Mesodermal cell (in vitro differentiated cells): ENCODE measurements around the gene MACROD2.

ENCODE experiments used
- H3K27ac ChIP-seq: 2 replicates; pipeline ENCODE4 v1.7.0; 2013; ENCODE audit warnings: mild to moderate bottlenecking, low read depth, low read length, moderate library complexity; ENCODE audit not compliant: severe bottlenecking
- H3K36me3 ChIP-seq: 2 replicates; pipeline ENCODE4 v1.7.1; 2013; ENCODE audit warnings: mild to moderate bottlenecking, low read length, moderate library complexity; ENCODE audit not compliant: control insufficient read depth, insufficient read depth
- H3K4me1 ChIP-seq: one replicate; pipeline ENCODE4 v1.7.1; 2013; ENCODE audit warnings: mild to moderate bottlenecking, low read length; ENCODE audit not compliant: insufficient read depth, control insufficient read depth, poor library complexity, severe bottlenecking
- H3K4me3 ChIP-seq: 2 replicates; pipeline ENCODE4 v1.7.0; 2013; ENCODE audit warnings: low read length, control low read depth, mild to moderate bottlenecking; ENCODE audit not compliant: insufficient read depth, poor library complexity, severe bottlenecking; ENCODE audit errors: extremely low read depth
- H3K9me3 ChIP-seq: 2 replicates; pipeline ENCODE4 v1.7.1; 2013; ENCODE audit warnings: mild to moderate bottlenecking, low read length, moderate library complexity; ENCODE audit not compliant: control insufficient read depth
- WGBS, 2 experiments: methylation state at CpG; one replicate each; pipeline ENCODE4 v1.1.5; 2013; ENCODE audit warnings: missing lambda C conversion rate in 2 of 2; ENCODE audit not compliant: insufficient coverage in 2 of 2; 5-methylcytosine and 5-hydroxymethylcytosine counted together

MACROD2 gene

DNA sequence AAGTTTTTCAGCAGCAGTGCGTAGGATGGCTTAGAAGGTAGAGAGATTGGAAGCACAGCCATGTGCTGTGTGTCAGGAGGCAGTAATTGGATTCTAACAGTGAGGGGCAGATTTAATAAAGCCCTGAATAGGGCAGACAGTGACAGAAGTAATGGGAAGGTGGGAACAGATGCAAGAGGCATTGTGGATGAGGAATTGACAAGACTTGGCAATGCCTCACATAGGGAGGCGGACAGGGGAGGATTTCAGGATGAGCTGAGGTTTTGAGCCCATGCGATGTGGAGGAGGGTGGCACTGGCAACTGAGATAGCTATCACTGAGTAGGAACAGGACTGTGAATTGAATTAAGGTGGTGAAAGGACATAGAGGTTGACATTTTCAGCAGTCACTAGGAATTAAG is 604.3 kb downstream of the MACROD2 start:
- H3K4me1 ChIP-seq: no peaks in the 10 kb centered on the region
- no peaks in the 10 kb centered on the region for H3K9me3 ChIP-seq
- WGBS, 2 experiments: 76 to 78% methylated on average over 3 of the region's 3 CpGs
- H3K27ac ChIP-seq: no peak overlapping the region
- H3K4me3 ChIP-seq: no peak overlapping the region
- no peaks in the 10 kb centered on the region for H3K36me3 ChIP-seq

DNA sequence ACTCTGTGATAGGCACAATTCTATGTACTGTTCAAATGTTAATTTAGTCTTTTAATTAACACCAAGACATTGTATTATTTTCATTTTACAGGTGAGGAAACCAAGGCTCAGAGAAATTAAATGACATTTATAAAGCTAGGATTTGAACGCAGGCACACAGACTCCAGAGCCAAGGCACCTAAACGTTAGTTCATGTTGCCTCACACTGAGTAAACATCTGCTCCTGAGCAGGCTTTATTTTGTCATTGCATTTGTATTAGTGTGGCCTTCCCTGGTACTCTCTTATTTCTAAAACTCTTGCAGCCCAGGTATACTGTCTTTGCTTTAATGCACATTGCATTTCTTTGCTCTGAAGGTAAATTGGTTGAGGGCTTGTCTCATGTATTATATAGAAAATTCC is 605.2 kb downstream of the MACROD2 start:
- no peak overlapping the region for H3K4me3 ChIP-seq
- H3K36me3 ChIP-seq: no peaks in the 10 kb centered on the region
- H3K27ac ChIP-seq: no peak overlapping the region
- WGBS, 2 experiments: 100% methylated on average over 2 of the region's 2 CpGs
- no peaks in the 10 kb centered on the region for H3K4me1 ChIP-seq
- H3K9me3 ChIP-seq: no peaks in the 10 kb centered on the region

DNA sequence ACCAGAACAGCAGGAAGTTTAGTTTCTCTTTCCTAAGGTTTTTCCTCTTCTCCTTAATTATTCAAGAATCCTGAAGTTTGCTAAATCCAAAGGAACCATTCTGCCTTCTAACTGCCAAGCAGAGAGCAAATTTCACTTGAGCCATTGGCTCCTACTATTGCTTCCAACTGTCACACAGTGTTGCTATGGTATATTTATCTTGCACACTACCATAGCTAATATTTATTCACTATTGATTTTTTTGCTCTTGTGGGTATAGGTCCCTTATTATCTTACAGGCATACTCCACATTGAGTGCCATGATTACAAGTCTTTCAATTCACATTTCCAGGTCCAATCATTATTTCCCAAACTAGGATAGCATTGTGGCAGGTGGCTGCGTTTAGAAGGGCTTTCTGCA is 608.8 kb downstream of the MACROD2 start:
- H3K9me3 ChIP-seq: no peaks in the 10 kb centered on the region
- no peak overlapping the region for H3K4me3 ChIP-seq
- H3K4me1 ChIP-seq: no peaks in the 10 kb centered on the region
- H3K27ac ChIP-seq: no peak overlapping the region
- H3K36me3 ChIP-seq: no peaks in the 10 kb centered on the region
- 80% methylated on average over 1 of the region's 1 CpG; no CpG with 5 or more reads in 1 of the 2 experiments for WGBS, 2 experiments

DNA sequence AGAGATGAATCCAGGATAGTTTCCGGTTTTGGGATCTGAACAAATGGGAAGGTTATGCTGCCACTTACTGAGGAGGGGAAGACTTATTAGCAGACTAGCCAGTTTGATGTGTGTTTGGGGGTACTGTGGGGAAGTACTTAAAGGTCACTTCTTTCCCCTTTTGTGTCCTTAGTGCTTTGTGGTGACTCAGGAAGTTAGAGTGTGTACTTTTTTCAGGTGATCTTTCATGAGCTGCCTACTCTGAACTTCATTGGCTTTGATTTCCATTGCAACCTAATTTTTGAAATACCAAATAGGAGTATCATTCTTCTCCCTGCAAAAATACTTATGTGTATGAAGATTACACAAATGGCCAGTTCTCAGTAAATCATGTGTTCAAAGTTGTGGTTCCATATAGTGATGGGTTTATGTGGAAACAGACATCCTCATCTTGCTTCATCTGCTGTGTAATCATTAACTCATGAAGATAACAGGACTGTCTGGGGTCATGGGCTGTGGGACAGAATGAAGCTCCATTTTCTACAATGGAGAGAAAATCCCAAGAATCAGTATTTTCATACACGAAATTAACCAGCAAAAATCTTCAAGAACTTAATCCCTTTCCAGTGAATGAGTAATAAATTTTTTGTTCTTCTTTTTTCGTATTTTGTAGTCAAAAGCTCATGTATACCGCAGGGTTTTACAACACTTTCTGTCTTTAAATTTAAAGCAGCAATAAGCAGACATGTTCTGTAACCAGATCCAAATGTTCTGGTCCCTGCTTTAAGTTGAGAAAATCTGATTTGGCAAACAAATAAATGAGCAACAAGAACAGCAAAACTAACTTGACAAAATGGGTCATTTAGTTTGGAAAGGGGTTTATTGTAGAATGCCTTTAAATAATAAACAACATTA is 614.3 kb downstream of the MACROD2 start:
- 93 to 100% methylated on average over 1 to 3 of the region's 4 CpGs for WGBS, 2 experiments
- no peaks in the 10 kb centered on the region for H3K36me3 ChIP-seq
- H3K27ac ChIP-seq: no peak overlapping the region
- H3K4me1 ChIP-seq: no peaks in the 10 kb centered on the region
- no peak overlapping the region for H3K4me3 ChIP-seq
- peaks cover 2% of the 10 kb centered on the region for H3K9me3 ChIP-seq

DNA sequence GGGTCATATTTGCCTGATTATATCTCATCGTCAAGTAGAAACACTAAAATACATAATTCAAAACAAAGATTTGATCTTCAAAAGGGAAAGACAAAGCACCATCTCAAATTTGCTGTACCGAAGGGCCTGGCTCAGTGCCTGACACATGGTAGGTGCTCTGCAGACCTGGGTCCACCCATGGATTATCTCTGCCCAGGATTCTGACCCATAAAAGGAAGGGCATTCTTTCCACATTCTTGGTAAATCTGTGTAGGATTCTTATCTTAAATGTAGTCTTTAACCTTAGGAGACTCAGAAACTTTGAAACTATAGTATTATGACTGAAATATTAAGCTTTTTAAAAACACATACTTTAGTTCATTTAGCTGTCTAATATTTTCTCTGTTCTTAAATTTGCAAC is 616.2 kb downstream of the MACROD2 start:
- peaks cover 4% of the 10 kb centered on the region for H3K9me3 ChIP-seq
- H3K27ac ChIP-seq: no peak overlapping the region
- H3K4me1 ChIP-seq: no peaks in the 10 kb centered on the region
- 80 to 83% methylated on average over 1 of the region's 2 CpGs for WGBS, 2 experiments
- no peak overlapping the region for H3K4me3 ChIP-seq
- H3K36me3 ChIP-seq: no peaks in the 10 kb centered on the region

DNA sequence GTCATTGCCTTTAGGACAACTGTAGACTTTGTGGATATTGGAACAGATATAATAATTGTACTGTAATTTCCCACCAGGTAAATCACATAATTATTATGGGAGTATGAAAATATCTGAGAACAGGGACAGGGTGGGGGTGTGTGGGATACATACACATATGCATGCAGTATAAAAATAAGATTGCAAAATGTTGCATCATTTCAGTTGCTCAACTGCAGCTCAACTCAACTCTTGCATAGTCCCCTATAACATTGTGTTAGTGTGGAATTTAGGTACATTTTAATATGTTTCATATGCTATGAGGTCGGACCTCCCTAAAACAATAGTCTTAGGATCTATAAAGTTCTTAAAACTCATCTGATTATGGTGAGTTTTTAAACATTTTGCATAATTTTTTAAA is 617.1 kb downstream of the MACROD2 start:
- H3K9me3 ChIP-seq: peaks cover 4% of the 10 kb centered on the region
- H3K36me3 ChIP-seq: no peaks in the 10 kb centered on the region
- no peak overlapping the region for H3K27ac ChIP-seq
- no peak overlapping the region for H3K4me3 ChIP-seq
- no CpG with 5 or more reads among the region's 1 CpG for WGBS, 2 experiments
- no peaks in the 10 kb centered on the region for H3K4me1 ChIP-seq

DNA sequence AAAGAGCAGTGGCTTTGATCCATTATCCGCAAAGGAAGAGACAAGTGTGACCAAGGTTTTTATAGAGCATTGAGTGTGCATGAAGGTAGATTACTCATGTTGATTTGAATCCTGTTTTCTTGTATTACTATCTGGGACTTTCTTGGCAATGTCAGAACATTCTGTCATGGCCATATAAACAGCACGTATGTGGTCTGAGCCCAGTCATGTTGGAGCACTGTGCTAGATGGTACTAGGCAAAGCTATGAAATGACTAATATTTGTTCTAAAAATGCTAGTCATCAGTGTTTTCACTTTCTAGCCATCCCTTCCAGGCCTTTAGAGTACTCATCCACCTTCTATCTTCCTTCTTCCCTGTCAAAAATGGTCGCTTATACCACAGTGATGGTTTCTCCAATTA is 620.7 kb downstream of the MACROD2 start:
- Histone ChIP-seq H3K36me3 (no peaks in the 10 kb centered on the region), H3K4me3 (no peak overlapping the region), H3K27ac (no peak overlapping the region), H3K9me3 (peaks cover 4% of the 10 kb centered on the region), H3K4me1 (no peaks in the 10 kb centered on the region)
- WGBS, 2 experiments: 96 to 100% methylated on average over 2 of the region's 3 CpGs

DNA sequence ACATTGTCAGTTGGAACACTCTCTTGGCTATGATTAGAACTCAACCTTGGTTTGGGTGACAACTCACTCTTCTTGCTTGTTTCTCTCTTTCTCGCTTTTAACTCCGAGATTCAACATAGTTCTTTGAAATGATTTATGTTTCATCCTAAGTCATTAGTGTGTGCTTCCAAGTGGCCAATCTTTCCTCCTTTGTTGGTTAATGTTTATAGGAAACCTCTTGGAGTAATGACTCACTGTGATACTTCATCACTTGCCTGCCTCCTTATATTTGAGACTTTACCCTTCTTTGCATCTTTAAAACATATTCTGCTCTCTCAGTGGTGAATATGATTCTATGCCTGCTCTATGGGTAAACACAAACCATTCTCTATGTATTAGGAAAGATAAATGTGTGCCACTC is 621.8 kb downstream of the MACROD2 start:
- no peak overlapping the region for H3K27ac ChIP-seq
- no peaks in the 10 kb centered on the region for H3K36me3 ChIP-seq
- H3K4me1 ChIP-seq: no peaks in the 10 kb centered on the region
- peaks cover 4% of the 10 kb centered on the region for H3K9me3 ChIP-seq
- no CpG with 5 or more reads among the region's 2 CpGs for WGBS, 2 experiments
- no peak overlapping the region for H3K4me3 ChIP-seq

DNA sequence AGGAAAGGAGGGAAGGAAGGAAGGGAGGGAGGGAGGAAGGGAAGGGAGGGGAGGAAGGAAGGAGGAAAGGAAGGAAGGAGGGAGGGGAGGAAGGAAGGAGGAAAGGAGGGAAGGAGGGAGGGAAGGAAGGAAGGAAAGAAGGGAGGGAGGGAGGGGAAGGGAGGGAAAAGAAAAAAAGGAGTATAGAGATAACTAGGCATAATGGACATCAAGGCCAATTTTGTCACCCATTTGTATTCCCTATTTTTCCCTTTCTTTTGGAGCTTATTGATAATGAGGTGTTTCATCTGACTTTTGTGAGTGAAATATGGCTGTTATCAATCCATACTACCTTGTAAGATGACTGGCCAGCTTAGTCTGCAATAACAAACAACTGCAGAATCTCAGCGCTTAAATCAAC is 624.1 kb downstream of the MACROD2 start:
- WGBS, 2 experiments: 100% methylated on average over 1 of the region's 1 CpG; no CpG with 5 or more reads in 1 of the 2 experiments
- Histone ChIP-seq H3K4me1 (peaks cover 3% of the 10 kb centered on the region), H3K27ac (no peak overlapping the region), H3K36me3 (no peaks in the 10 kb centered on the region), H3K4me3 (no peak overlapping the region), H3K9me3 (peaks cover 4% of the 10 kb centered on the region)

DNA sequence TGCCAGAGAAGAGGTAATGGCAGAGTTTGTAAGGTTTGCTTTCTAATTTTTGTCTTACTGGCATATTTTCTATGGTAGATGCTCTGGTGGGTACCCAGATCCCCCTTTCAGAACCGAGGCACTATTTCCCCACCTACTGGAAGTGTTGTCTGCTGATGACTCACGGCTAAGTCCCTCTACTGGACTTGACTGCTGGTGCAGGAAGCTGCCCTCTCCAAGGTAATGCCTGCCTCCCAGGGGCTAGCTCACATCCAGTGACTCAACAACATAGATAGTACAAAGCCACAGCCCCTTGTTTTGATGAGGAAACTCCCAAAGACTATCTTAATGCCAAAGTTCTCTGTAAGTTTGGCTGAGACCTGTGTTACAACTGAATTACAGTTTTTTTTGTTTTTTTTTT is 627.5 kb downstream of the MACROD2 start:
- 50% methylated on average over 2 of the region's 2 CpGs; no CpG with 5 or more reads in 1 of the 2 experiments for WGBS, 2 experiments
- Histone ChIP-seq H3K27ac (no peak overlapping the region), H3K4me3 (no peak overlapping the region), H3K9me3 (no peaks in the 10 kb centered on the region), H3K4me1 (peaks cover 3% of the 10 kb centered on the region), H3K36me3 (no peaks in the 10 kb centered on the region)

DNA sequence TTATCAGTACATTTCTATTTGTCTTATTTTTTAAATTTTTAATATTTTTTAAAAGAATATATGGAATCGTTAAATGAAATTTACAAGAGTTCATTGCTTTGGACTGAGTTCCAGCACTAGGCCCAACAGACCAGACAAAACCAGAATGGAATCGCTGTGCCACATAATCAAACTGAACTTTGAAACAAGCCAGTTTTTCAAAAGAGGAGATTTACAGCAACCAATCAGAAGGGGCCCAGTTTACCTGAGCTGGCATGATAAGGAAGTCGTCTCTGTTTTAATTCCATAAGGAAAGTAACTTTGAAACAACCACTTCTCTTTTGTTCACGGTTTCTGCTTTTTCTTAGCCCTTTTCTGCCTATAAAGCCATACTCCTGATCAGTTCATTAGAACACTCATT is 635.7 kb downstream of the MACROD2 start:
- no peaks in the 10 kb centered on the region for H3K9me3 ChIP-seq
- H3K4me1 ChIP-seq: no peaks in the 10 kb centered on the region
- H3K27ac ChIP-seq: no peak overlapping the region
- whole genome bisulfite sequencing, 2 experiments: 70 to 92% methylated on average over 2 to 3 of the region's 4 CpGs
- H3K4me3 ChIP-seq: no peak overlapping the region
- no peaks in the 10 kb centered on the region for H3K36me3 ChIP-seq
